ENCODE results near the gene SURF2. TPM values are rescaled to one million over a fixed set of nuclear protein-coding genes. Genes with fewer than 3 reads are reported as not detected.

Gene SURF2
- total and polyA plus RNA-seq, 9 of the 15 experiments (the other 6 are each of a cell fraction or from before 2014, with no cell fraction given), result 5.5 to 82.5 (median 21.3) TPM

DNA sequence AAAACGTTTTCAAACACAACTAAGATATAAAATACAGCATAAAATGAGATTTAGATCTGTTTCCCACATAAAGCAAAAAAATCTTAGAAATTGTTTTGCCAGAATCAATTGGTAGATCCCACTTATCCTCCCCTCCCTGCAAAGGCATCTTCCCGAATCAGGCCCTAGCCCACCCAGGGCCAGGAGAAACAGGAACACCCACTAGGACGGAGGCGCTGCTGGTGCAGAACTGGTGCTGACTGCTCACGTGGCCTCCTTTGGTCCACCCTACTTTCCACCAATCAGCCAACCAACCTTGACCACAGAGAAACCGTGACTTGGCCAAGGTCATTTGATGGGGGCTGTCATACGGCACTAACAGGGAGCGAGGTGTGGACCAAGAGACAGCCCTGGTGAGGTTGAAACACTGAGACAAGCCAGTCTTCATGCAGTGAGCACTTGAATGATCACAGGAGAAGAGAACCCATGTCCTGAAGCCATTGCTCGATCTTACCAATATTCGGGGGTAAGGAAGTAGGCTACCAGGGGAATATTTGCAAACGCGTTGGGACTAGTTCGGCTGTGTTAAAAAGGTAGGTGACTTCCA is 5.2 kb downstream of the SURF2 start:
- Histone ChIP-seq H3K27ac (ENCODE audit: extremely low read depth, low read depth, low read length) (no peak overlapping the region), H3K9me1 (ENCODE audit: control insufficient read depth, insufficient read depth, low read length) (no peaks in the 10 kb centered on the region), H4K20me1 (replicated peaks; ENCODE audit: control insufficient read depth, insufficient read depth, low read length) (peaks cover 39% of the 10 kb centered on the region), H2AFZ (ENCODE audit: low read depth, low read length) (no peak overlapping the region), H3K9me3 (replicated peaks; ENCODE audit: control insufficient read depth, insufficient read depth, low read depth, low read length) (no peaks in the 10 kb centered on the region), H3K27me3 (ENCODE audit: control insufficient read depth in 2 of 2, insufficient read depth in 2 of 2, low read length in 2 of 2) (no peaks in the 10 kb centered on the region), H3K79me2 (ENCODE audit: control insufficient read depth, insufficient read depth, low read length) (peaks cover 23% of the 10 kb centered on the region), H3K4me3 (no peak overlapping the region), H3K4me1 (replicated peaks in 1 of 2; ENCODE audit: control insufficient read depth in 2 of 2, insufficient read depth in 2 of 2, low read length in 2 of 2) (peaks cover 13 to 41% of the 10 kb centered on the region in 2 experiments; a peak in 4 of 5 replicates), H3K36me3 (ENCODE audit: control insufficient read depth, insufficient read depth, low read length) (peaks cover 91% of the 10 kb centered on the region), H3K9ac (ENCODE audit: insufficient read depth in 1 of 2, low read depth in 2 of 2, low read length in 2 of 2) (no peak overlapping the region), H3K4me2 (ENCODE audit: insufficient read depth, low read length) (no peak overlapping the region)
- in situ Hi-C loops (cut with MboI) (no loop called here), intact Hi-C loops (cut with micrococcal nuclease) (no loop called here)
- CTCF ChIA-PET (ENCODE audit: low intra/inter-chr PET ratio), result no interaction called here
- FAIRE-seq, result peak; percentile 32
- 77% methylated on average over 13 of the region's 13 CpGs for WGBS (ENCODE audit: insufficient coverage, low coverage, missing lambda C conversion rate)
- peak; percentile 5; the same call in 2 of the 3 replicates for ATAC-seq
- no TSS peak for BruUV-seq (replicated peaks)
- POLR2A ChIA-PET, result interaction anchor here (3.3 to 7.4 kb wide), 5 partner anchors 8 to 14 kb away, joined by 22 to 109 read pairs (median 33); partner anchors contain the start of genes MED22, RPL7A, STKLD1 and SURF1
- DNase-seq (ENCODE audit: extremely low read depth in 1 of 4, low spot score in 3 of 4), result no peak
- TF ChIP-seq, protein P1, sequence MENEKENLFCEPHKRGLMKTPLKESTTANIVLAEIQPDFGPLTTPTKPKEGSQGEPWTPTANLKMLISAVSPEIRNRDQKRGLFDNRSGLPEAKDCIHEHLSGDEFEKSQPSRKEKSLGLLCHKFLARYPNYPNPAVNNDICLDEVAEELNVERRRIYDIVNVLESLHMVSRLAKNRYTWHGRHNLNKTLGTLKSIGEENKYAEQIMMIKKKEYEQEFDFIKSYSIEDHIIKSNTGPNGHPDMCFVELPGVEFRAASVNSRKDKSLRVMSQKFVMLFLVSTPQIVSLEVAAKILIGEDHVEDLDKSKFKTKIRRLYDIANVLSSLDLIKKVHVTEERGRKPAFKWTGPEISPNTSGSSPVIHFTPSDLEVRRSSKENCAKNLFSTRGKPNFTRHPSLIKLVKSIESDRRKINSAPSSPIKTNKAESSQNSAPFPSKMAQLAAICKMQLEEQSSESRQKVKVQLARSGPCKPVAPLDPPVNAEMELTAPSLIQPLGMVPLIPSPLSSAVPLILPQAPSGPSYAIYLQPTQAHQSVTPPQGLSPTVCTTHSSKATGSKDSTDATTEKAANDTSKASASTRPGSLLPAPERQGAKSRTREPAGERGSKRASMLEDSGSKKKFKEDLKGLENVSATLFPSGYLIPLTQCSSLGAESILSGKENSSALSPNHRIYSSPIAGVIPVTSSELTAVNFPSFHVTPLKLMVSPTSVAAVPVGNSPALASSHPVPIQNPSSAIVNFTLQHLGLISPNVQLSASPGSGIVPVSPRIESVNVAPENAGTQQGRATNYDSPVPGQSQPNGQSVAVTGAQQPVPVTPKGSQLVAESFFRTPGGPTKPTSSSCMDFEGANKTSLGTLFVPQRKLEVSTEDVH (IDR thresholded peaks at IDR 0.05; ENCODE audit: low read depth, partially characterized antibody), result peak; percentile 50
- TF ChIP-seq, protein P2, sequence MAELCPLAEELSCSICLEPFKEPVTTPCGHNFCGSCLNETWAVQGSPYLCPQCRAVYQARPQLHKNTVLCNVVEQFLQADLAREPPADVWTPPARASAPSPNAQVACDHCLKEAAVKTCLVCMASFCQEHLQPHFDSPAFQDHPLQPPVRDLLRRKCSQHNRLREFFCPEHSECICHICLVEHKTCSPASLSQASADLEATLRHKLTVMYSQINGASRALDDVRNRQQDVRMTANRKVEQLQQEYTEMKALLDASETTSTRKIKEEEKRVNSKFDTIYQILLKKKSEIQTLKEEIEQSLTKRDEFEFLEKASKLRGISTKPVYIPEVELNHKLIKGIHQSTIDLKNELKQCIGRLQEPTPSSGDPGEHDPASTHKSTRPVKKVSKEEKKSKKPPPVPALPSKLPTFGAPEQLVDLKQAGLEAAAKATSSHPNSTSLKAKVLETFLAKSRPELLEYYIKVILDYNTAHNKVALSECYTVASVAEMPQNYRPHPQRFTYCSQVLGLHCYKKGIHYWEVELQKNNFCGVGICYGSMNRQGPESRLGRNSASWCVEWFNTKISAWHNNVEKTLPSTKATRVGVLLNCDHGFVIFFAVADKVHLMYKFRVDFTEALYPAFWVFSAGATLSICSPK (IDR thresholded peaks at IDR 0.05; ENCODE audit: borderline replicate concordance), result no peak
- TF ChIP-seq, protein P3, sequence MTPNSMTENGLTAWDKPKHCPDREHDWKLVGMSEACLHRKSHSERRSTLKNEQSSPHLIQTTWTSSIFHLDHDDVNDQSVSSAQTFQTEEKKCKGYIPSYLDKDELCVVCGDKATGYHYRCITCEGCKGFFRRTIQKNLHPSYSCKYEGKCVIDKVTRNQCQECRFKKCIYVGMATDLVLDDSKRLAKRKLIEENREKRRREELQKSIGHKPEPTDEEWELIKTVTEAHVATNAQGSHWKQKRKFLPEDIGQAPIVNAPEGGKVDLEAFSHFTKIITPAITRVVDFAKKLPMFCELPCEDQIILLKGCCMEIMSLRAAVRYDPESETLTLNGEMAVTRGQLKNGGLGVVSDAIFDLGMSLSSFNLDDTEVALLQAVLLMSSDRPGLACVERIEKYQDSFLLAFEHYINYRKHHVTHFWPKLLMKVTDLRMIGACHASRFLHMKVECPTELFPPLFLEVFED (CRISPR knock-in tag; conservative IDR thresholded peaks at IDR 0.05), result 0 out of 2 replicates have a peak, but pooled peaks have one; percentile 46
- TF ChIP-seq ETV6 (IDR thresholded peaks at IDR 0.05; ENCODE audit: borderline replicate concordance in 1 of 2, low read depth in 2 of 2, low read length in 1 of 2) (no peak), ETV6 (CRISPR knock-in tag; IDR thresholded peaks at IDR 0.05; ENCODE audit: borderline replicate concordance) (no peak), CC2D1A (IDR thresholded peaks at IDR 0.05) (no peak), ZNF41 (CRISPR knock-in tag; conservative IDR thresholded peaks at IDR 0.05) (no peak), CEBPG (CRISPR knock-in tag; IDR thresholded peaks at IDR 0.05) (no peak), CEBPG (tag; conservative IDR thresholded peaks at IDR 0.05 in 1 of 2, IDR thresholded peaks at IDR 0.05 in 1 of 2) (no peak), SMARCE1 (IDR thresholded peaks at IDR 0.05) (no peak), SP1 (CRISPR knock-in tag; IDR thresholded peaks at IDR 0.05) (no peak), POLR2AphosphoS5 (IDR thresholded peaks at IDR 0.05; ENCODE audit: control insufficient read depth, insufficient read depth, low read depth, low read length) (peak; percentile 45), LEF1 (IDR thresholded peaks at IDR 0.05) (no peak)
- TF ChIP-seq, protein P4, sequence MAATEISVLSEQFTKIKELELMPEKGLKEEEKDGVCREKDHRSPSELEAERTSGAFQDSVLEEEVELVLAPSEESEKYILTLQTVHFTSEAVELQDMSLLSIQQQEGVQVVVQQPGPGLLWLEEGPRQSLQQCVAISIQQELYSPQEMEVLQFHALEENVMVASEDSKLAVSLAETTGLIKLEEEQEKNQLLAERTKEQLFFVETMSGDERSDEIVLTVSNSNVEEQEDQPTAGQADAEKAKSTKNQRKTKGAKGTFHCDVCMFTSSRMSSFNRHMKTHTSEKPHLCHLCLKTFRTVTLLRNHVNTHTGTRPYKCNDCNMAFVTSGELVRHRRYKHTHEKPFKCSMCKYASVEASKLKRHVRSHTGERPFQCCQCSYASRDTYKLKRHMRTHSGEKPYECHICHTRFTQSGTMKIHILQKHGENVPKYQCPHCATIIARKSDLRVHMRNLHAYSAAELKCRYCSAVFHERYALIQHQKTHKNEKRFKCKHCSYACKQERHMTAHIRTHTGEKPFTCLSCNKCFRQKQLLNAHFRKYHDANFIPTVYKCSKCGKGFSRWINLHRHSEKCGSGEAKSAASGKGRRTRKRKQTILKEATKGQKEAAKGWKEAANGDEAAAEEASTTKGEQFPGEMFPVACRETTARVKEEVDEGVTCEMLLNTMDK (IDR thresholded peaks at IDR 0.05; ENCODE audit: borderline replicate concordance, insufficient read depth, low read depth, low read length, poor library complexity, severe bottlenecking), result no peak
